Keratinocyte (primary cell): ENCODE data around the gene RUFY3. TPM values are rescaled to one million over a fixed set of nuclear protein-coding genes. Genes with fewer than 3 reads are reported as not detected.

Experiments used
- DNase-seq: peaks from one replicate; pipeline ENCODE4 v3.0.0-alpha.2; 2011; ENCODE audit warnings: low read depth, missing footprints, low spot score
- FAIRE-seq: peaks from 2 replicates; lab custom pipeline; 2011; peaks lifted over from hg19 to GRCh38; lab: Jason Lieb, UNC
- H2AFZ ChIP-seq: 2 replicates; pipeline ENCODE4 v1.6.0; 2012; ENCODE audit warnings: low read length, control low read depth, inconsistent platforms; ENCODE audit not compliant: control insufficient read depth
- H3K27ac ChIP-seq: 2 replicates; pipeline ENCODE4 v1.5.1; 2011; ENCODE audit warnings: low read length; ENCODE audit not compliant: control insufficient read depth, insufficient read depth
- H3K27me3 ChIP-seq: 3 replicates; pipeline ENCODE4 v1.6.0; 2011; ENCODE audit warnings: low read length; ENCODE audit not compliant: control insufficient read depth, insufficient read depth; ENCODE audit errors: extremely low read depth
- H3K36me3 ChIP-seq, 2 experiments: 2 replicates in 1 of 2; 3 replicates in 1 of 2; pipeline ENCODE4 v1.5.1; 2011; ENCODE audit warnings: low read length in 2 of 2, mild to moderate bottlenecking in 1 of 2; ENCODE audit not compliant: control insufficient read depth in 2 of 2, insufficient read depth in 2 of 2; ENCODE audit errors: extremely low read depth in 1 of 2
- H3K4me1 ChIP-seq: 3 replicates; pipeline ENCODE4 v1.5.1; 2011; ENCODE audit warnings: low read length; ENCODE audit not compliant: control insufficient read depth, insufficient read depth; ENCODE audit errors: extremely low read depth
- H3K4me2 ChIP-seq: 3 replicates; pipeline ENCODE4 v1.6.0; 2011; ENCODE audit warnings: low read depth, low read length; ENCODE audit not compliant: control insufficient read depth, insufficient read depth; ENCODE audit errors: extremely low read depth
- H3K4me3 ChIP-seq, 3 experiments: fragments of 200-600 bp in 1 of 3; sonication (generic) in 1 of 3; 2 replicates in 2 of 3; 3 replicates in 1 of 3; pipeline ENCODE4 v1.5.1; 2011 to 2016; ENCODE audit warnings: low read length in 3 of 3, mild to moderate bottlenecking in 3 of 3, control low read depth in 2 of 3, inconsistent platforms in 1 of 3, low read depth in 1 of 3, mixed read lengths in 1 of 3, mixed run types in 1 of 3, moderate library complexity in 1 of 3; ENCODE audit not compliant: control insufficient read depth in 2 of 3, insufficient read depth in 2 of 3; ENCODE audit errors: extremely low read depth in 1 of 3
- H3K79me2 ChIP-seq: 2 replicates; pipeline ENCODE4 v1.6.0; 2012; ENCODE audit warnings: low read length; ENCODE audit not compliant: control insufficient read depth, insufficient read depth
- H3K9ac ChIP-seq: 3 replicates; pipeline ENCODE4 v1.6.0; 2011; ENCODE audit warnings: low read length; ENCODE audit not compliant: control insufficient read depth, insufficient read depth; ENCODE audit errors: extremely low read depth
- H3K9me1 ChIP-seq: 3 replicates; pipeline ENCODE4 v1.6.0; 2011; ENCODE audit warnings: low read length; ENCODE audit not compliant: control insufficient read depth, insufficient read depth; ENCODE audit errors: extremely low read depth
- H3K9me3 ChIP-seq: 2 replicates; pipeline ENCODE4 v1.5.1; 2012; ENCODE audit warnings: low read depth, low read length; ENCODE audit not compliant: control insufficient read depth
- H4K20me1 ChIP-seq: 3 replicates; pipeline ENCODE4 v1.6.0; 2011; ENCODE audit warnings: low read length; ENCODE audit not compliant: control insufficient read depth, insufficient read depth; ENCODE audit errors: extremely low read depth
- CTCF ChIP-seq, 3 experiments: IDR thresholded peaks in 1 of 3; conservative IDR thresholded peaks in 1 of 3; optimal IDR thresholded peaks in 1 of 3; 2 replicates in 2 of 3; 3 replicates in 1 of 3; pipeline versions ENCODE3 to v1.5.1; 2011; ENCODE audit warnings: low read length in 3 of 3, mild to moderate bottlenecking in 3 of 3, moderate library complexity in 2 of 3, control low read depth in 1 of 3, inconsistent platforms in 1 of 3; ENCODE audit not compliant: insufficient read depth in 2 of 3; ENCODE audit errors: extremely low read depth in 1 of 3
- EZH2 ChIP-seq: IDR thresholded peaks from one replicate; pipeline ENCODE4 v1.6.1; 2012; ENCODE audit warnings: inconsistent platforms, mild to moderate bottlenecking, low read length, moderate library complexity
- dilution Hi-C: fragments of 300-500 bp; cut with MboI; formaldehyde crosslinking; loops from one replicate; pipeline ENCODE4 v1.7.0; 2020; ENCODE audit warnings: low sequenced_read_pairs; ENCODE audit not compliant: extremely low pct_ligation_motif_present
- polyA plus RNA-seq, 5 experiments: library from polyadenylated mRNA; depleted of rRNA in 3 of 5; stranded (reverse) in 3 of 5; stranded (forward) in 1 of 5; unstranded in 1 of 5; fragments of >200 nt; gene quantifications; 1 replicate in 1 of 5; 2 replicates in 3 of 5; 3 replicates in 1 of 5; pipeline versions ENCODE4 v1.2.1 to v1.2.3, GENCODE V29; 2011 to 2012; ENCODE audit warnings: missing spikeins in 2 of 5, low read depth in 1 of 5, low replicate concordance in 1 of 5

The RUFY3 gene
- polyA plus RNA-seq, 1 donor (not counting 4 experiments of a cell fraction or from before 2014, with no cell fraction given) = 18.9 TPM

GRCh38 chr4:70706044-70706461 lies 15.7 kb upstream of the RUFY3 start:
- H3K9me3 ChIP-seq = no peaks in the 10 kb centered on the region
- dilution Hi-C loops = no loop called here
- peaks cover 13% of the 10 kb centered on the region for H3K4me1 ChIP-seq
- FAIRE-seq = peak; percentile 52
- H3K9ac ChIP-seq = peak overlapping the region; percentile 83
- H2AFZ ChIP-seq = peak overlapping the region; percentile 73
- peaks cover 32% of the 10 kb centered on the region for H3K79me2 ChIP-seq
- no peaks in the 10 kb centered on the region for H3K27me3 ChIP-seq
- H4K20me1 ChIP-seq = no peaks in the 10 kb centered on the region
- H3K4me2 ChIP-seq = peak overlapping the region; percentile 79
- TF ChIP-seq CTCF (optimal IDR thresholded peaks at IDR 0.05 in 1 of 3, IDR thresholded peaks at IDR 0.05 in 1 of 3, conservative IDR thresholded peaks at IDR 0.05 in 1 of 3; ENCODE audit: extremely low read depth in 1 of 3, insufficient read depth in 2 of 3, low read length in 3 of 3) (no peak), EZH2 (no peak)
- no peaks in the 10 kb centered on the region for H3K36me3 ChIP-seq
- no peaks in the 10 kb centered on the region for H3K9me1 ChIP-seq
- H3K27ac ChIP-seq = peak overlapping the region; percentile 65
- peak overlapping the region; percentile 51 to 80 (median 75) for H3K4me3 ChIP-seq
- no peak for DNase-seq

GRCh38 chr4:70706516-70706915 lies 15.2 kb upstream of the RUFY3 start:
- dilution Hi-C loops = no loop called here
- peak overlapping the region; percentile 83 for H3K9ac ChIP-seq

More at GRCh38 chr4:70706516-70706915, 15.2 kb upstream of the RUFY3 start:
- no peak for TF ChIP-seq CTCF (optimal IDR thresholded peaks at IDR 0.05 in 1 of 3, IDR thresholded peaks at IDR 0.05 in 1 of 3, conservative IDR thresholded peaks at IDR 0.05 in 1 of 3; ENCODE audit: extremely low read depth in 1 of 3, insufficient read depth in 2 of 3, low read length in 3 of 3)
- Histone ChIP-seq H3K4me3 (peak overlapping the region; percentile 51 to 80 (median 75)), H3K4me1 (peaks cover 9% of the 10 kb centered on the region), H3K27me3 (no peaks in the 10 kb centered on the region), H3K36me3 (no peaks in the 10 kb centered on the region), H3K4me2 (peak overlapping the region; percentile 79), H3K9me1 (no peaks in the 10 kb centered on the region), H2AFZ (peak overlapping the region; percentile 73), H4K20me1 (no peaks in the 10 kb centered on the region), H3K27ac (peak overlapping the region; percentile 65), H3K9me3 (no peaks in the 10 kb centered on the region), H3K79me2 (peaks cover 35% of the 10 kb centered on the region)
- FAIRE-seq = peak; percentile 55
- DNase-seq = no peak
